ENCODE measurements around the gene VSTM2B.

Gene VSTM2B

DNA sequence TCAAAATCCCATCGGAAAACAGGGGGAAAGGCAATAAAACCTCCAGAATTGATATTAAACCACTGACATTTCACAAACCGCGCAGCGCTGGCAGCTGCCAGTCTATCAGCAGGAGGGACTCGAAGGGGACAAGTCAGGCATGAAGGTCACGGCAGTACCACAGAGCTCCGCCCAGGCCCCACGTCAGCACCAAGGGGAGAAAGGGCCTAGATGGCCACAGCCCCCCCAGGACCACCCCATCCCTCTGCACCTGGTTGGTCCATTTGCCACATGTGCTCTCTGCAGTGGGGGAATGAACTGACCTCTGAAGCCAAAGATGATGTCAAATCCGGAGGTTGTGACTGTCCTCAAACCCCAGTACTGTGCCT, 9.5 kb upstream of the VSTM2B start:
- DNase-seq, result no peak

GRCh38 chr19:29516821-29517395, 8.9 kb upstream of the VSTM2B start:
- DNase-seq, result no peak

DNA sequence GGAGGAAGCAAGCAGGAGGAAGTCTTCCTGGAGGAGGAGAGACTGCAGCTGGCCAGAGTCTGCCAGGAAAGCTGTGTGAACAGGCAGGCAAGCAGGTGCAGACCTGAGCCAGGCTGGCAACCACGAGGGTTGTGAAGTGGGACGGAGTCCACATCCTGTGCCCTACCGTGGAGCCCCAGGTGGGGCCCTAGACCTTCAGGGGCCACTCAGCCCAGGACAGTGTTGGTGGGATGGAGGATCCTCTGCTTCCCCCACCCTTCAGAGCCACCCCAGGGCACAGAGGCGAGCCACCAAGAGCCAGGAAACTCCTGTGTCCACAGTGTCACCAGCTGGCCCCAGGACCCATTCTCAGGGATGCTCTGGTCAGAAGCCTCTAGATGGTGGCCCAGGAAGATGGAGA, 8.4 kb upstream of the VSTM2B start:
- no peak for DNase-seq

GRCh38 chr19:29517946-29518345, 7.8 kb upstream of the VSTM2B start:
- no peak for DNase-seq

- DNase-seq, result no peak
Observed at GRCh38 chr19:29519146-29519545, 6.6 kb upstream of the VSTM2B start.

- no peak for DNase-seq
Observed at GRCh38 chr19:29519931-29520330, 5.9 kb upstream of the VSTM2B start.

- no peak for DNase-seq
Observed at GRCh38 chr19:29520390-29520789, 5.4 kb upstream of the VSTM2B start.

DNA sequence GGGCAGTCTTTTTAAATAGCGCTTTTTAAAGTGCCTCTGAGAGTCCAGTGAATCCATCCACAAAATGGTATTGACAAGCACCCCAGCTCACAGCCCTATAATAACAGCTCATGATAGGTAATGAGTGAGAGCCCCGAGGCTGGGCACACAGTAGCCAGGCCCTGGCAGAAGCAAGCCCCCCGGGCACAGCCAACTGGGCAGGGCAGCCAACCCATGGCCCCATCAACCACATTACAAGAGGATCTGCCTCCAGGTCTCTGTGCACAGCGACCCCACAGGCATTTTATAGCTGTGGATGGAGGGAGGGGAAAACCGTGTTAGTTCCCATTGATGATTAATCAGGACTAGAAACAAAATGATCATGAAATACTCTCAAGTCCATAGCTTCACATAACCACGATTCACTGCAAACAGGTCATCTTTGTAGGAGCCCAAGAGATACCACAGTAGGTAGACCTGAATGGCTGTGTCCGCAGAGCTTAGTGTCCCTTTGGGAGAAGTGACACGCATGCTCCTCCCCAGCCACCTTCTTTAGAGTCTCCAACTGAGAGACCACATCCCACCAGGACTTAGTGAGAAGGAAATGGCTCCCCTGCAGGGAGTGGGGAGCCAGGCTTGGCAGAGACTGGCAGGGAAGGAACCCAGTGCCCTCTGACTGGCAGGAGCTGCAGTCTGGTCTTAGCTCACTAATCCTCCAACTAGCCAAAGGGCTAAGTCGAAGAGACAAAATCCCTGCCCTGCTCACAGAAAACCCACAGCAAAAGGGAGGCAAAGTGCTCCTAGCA, 4.3 kb upstream of the VSTM2B start:
- no peak for DNase-seq

DNA sequence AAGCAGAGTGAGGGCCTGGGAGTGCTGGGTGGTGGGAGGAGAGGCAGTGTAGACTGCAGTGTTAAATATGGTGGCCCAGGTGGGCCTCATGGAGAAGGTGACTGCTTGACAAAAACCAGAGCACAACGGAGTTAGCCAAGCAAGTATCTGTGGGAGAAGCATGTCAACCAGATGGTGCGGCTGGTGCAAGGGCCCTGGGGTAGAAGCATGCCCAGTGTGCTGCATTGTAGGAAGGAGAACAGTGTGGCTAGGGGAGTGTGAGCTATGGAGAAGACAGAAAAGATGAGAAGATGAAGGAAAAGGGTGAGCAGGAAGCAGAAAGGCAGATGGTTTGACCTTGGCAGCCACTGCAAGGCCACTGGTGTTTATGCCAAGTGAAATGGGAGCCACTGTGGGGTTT, 2.2 kb upstream of the VSTM2B start:
- DNase-seq, result no peak

DNA sequence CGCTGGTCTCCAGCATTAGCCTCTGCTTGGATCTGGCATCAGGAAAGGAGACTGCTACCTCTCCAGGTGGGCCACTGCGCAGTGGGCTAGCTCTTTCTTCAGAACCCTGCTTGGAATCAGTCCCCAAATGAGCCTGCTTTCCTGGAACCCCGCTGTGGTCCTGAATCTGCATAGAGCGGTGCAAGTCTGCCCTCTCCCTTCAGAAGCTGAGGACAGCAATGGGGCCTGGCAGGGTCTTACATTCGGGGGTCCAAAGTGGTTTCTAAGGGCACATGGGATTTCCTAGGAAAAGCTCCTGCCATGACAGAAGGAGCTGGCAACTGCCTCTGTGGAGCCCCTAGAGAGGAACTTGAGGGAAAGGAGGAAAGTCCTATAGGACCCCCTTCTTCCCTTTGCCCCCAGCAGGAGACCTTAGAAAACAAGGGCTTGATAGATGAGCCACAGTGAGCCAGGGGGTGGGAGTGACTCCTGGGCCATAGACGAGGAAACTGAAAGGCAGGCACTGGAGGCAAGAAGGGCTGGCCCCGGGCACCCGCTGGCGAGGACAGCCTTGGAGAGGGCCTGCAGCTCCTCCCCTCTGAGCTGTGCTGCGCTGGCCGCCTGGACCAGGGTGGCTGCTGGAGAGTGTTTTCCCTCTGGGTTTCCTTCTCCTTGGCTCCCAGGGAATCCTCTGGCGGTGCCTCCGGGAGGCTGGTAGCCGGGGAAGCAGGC, 1.4 kb upstream of the VSTM2B start:
- DNase-seq, result no peak

GRCh38 chr19:29524912-29525831, 622 bp upstream of the VSTM2B start:
- DNase-seq, result no peak

DNA sequence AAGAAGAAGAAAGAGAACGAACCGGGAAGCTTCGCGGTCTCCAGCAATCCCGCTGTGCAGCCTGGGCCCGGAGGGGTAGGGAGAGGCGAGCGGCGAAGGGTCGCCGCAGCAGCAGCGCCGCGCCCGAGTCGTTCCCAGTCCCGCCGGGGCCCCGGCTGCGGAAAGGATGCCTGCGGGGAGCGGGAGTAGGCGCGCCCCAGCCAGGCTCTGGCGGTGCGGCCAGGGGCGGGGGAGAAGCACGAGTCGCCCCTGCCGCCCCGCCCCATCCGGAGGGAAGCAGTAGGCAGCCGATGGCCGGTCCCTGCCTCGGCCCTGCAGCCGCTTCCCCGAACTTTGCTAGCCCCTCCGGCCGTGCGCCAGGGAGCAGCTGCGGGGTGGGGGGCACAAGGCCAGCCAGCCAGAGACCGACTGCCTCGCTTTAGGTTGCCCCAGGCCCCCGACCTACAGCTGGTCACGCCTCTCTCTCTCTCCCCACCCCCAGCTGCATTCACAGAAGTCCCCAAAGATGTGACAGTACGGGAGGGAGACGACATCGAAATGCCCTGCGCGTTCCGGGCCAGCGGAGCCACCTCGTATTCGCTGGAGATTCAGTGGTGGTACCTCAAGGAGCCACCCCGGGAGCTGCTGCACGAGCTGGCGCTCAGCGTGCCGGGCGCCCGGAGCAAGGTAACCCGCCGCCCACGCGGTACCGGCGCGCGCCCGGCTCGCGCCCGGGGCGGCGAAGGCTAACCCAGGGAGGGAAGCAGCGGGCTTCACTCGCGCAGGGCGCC, 1.1 kb downstream of the VSTM2B start:
- no peak for DNase-seq

DNA sequence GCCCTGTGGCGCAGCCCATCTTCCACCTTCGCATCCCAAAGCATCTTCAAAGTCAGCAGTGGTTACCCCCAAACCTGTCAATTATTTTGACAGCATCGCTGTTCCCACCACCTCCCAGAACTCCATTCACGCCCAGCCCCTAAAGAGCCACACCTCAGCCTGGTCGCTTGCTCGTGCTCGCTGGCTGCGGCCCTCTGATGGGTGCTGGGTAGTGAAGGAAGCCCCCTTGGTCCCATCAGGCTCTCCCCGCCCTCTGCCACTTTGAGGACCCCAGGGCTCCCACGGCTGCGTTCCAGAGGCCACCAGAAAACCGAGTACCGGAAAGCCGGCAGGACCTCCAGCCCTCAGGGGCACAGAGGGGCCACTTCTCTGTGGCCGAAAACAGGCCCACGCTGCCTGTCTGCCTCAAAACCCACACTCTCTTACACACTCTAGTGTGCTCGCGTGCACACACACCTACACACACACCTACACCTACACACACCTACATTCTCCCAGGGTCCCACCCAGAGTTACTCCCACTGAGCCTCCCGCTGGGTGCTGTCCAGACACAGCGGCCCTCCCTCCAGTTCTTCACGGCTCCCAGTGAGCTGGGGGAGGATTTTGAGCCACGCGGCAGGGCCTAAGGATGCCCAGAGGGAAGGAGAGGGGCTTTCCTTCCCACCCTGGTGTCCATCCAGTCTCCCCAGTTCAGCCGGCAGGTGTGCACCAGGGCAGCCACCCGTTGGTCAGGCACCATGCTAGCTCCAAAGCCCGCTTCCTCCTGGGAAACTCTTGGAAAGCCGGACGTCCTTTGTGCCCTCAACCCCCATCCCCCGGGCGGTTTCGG, 1.9 kb downstream of the VSTM2B start:
- DNase-seq, result no peak

DNA sequence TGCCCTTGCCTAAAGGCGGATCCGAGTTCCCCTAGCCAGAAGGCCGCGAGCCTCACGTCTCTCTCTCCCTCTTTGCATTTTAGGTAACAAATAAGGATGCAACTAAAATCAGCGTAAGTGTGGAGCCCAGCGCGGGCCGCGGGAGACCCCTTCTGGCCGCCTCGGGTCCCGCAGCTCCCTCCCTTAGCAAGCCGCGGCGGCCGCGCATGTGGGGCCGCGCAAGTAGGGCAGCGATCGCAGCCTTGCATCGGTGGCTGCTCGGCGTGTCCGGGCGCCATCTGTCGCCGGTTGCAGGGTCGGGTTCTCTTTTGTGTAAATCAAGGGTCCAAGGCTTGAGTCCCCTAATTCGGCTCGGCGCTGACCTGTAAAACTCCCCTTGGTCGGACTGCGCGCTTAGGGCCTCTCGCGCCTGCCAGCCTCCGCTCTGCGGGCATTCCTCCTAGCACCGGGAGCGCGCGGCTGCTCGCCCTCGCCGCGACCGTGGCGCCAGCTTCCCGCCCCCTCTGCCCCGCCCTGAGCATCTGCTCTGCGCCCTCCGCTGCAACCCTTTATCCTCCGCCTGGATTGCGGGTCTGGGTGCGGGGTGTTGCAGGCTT, 2.7 kb downstream of the VSTM2B start:
- peak; percentile 90 for DNase-seq

DNA sequence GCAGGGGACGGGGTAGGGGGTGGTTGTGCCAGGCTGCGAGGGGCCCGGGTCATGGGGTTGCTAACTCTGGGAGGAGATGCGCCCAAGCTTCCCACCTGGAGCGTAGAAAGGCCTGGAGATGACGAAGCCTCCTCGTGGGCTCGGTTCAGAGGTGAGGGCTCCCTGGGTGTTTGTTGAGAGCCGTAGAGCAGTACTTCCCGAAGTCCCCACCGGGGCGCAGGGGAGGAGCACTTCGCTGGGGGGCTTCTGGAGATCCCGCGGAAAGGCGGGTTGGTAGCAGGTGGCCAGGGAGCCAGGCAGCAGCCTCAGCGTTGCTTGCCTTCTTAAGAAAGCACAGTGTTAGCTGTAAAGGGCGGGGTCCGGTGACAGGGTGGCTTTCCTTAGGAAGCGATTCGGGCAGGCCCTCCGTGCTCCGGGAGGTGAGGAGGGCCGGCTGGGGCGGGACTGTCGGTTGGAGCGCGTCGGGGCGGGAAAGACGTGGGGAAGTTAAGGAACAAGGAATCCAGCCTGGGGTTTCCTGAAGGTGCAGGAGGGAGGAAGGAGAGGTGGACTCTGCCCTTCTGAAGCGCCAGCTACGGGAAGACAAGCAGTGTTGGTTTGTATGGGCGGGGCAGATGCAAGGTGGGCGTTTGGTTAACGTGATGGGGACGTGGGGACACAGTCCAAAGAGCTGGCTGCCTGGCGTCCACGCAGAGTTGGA, 3.3 kb downstream of the VSTM2B start:
- no peak for DNase-seq

DNA sequence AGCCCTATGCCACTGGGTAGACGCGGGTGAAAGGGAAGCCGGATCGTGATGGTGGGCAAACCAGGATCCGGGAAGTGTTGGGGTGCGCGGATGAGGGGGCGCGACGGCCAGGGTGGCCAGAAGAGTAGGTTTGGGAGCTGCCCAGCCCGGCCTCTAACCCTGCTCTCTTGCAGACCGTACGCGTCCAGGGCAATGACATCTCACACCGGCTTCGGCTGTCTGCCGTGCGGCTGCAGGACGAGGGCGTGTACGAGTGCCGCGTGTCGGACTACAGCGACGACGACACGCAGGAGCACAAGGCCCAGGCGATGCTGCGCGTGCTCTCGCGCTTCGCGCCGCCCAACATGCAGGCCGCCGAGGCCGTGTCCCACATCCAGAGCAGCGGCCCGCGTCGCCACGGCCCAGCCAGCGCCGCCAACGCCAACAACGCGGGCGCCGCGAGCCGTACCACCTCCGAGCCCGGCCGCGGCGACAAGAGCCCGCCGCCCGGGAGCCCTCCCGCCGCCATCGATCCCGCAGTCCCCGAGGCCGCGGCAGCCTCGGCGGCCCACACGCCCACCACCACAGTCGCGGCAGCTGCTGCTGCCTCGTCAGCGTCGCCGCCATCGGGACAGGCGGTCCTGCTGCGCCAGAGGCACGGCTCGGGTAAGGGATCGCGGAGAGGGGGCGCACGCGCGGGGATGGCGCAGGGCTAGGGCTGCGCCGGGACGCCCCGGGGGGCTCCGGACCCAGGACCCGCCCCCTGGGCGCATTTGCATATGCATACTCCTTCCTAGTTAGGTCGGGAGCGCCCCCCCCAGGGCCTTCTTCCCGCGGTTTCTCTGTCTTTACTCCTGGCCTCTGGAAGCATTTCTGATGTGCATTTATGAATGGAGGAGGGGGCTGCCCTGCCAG, 4.1 kb downstream of the VSTM2B start:
- DNase-seq, result no peak

GRCh38 chr19:29530540-29531457, 5.0 kb downstream of the VSTM2B start:
- no peak for DNase-seq

- DNase-seq, result no peak
Observed at GRCh38 chr19:29531458-29532025, 5.7 kb downstream of the VSTM2B start.

Data from right forelimb (tissue), 1 donor.